Breast epithelium (tissue), 4 donors: ENCODE results near the gene THSD4. TPM values are rescaled to one million over a fixed set of nuclear protein-coding genes. Genes with fewer than 3 reads are reported as not detected.

ENCODE experiments used
- DNase-seq, 2 donors: peaks; one replicate each; pipeline ENCODE4 v3.0.0-alpha.2; 2019; ENCODE audit warnings: low spot score in 2 of 2
- H3K27ac ChIP-seq, 2 donors: fragments of 200-600 bp; sonication (generic) in 1 of 2; one replicate each; pipeline ENCODE4 v1.5.1; 2016 to 2019; ENCODE audit warnings: mild to moderate bottlenecking in 1 of 2
- H3K27me3 ChIP-seq, 2 donors: fragments of 200-600 bp; sonication (generic) in 1 of 2; one replicate each; pipeline versions ENCODE4 v1.5.1 to v1.6.0; 2017 to 2019; ENCODE audit warnings: control low read depth in 1 of 2, mild to moderate bottlenecking in 1 of 2
- H3K36me3 ChIP-seq: fragments of 200-600 bp; one replicate; pipeline ENCODE4 v1.5.1; 2019
- H3K4me1 ChIP-seq, 2 donors: fragments of 200-600 bp; sonication (generic); one replicate each; pipeline ENCODE4 v1.5.1; 2016 to 2019; ENCODE audit warnings: control low read depth in 1 of 2
- H3K4me3 ChIP-seq, 3 donors: fragments of 200-600 bp; sonication (generic); 1 replicate in 2 of 3; 2 replicates in 1 of 3; pipeline ENCODE4 v1.5.1; 2016 to 2019; ENCODE audit warnings: mild to moderate bottlenecking in 3 of 3, moderate library complexity in 2 of 3
- H3K9me3 ChIP-seq, 2 donors: fragments of 200-600 bp; sonication (generic) in 1 of 2; one replicate each; pipeline ENCODE4 v1.5.1; 2016 to 2019; ENCODE audit warnings: control low read depth in 1 of 2
- POLR2A ChIP-seq: fragments of 450-650 bp; IDR thresholded peaks from one replicate; pipeline ENCODE4 v1.6.1; 2016; ENCODE audit warnings: antibody characterized with exemption, mild to moderate bottlenecking, moderate library complexity
- POLR2AphosphoS5 ChIP-seq, 3 donors: sonication (generic); formaldehyde crosslinking; IDR thresholded peaks; one replicate each; pipeline ENCODE4 v1.6.1; 2017; ENCODE audit warnings: antibody characterized with exemption in 3 of 3
- intact Hi-C: fragments of 100-400 bp; cut with DNase I; formaldehyde crosslinking; loops from one replicate; pipeline ENCODE4 v1.15.1; 2023; ENCODE audit warnings: low total_unique reads
- total RNA-seq, 3 donors: library from RNA; depleted of rRNA; stranded (reverse); fragments of >200 nt; gene quantifications; one replicate each; pipeline ENCODE4 v1.1.0, GENCODE V29; 2016
- TF ChIP-seq, protein P1 (sequence below), 3 donors: fragments of 450-650 bp; IDR thresholded peaks; one replicate each; pipeline ENCODE4 v1.5.1; 2016 to 2017; ENCODE audit warnings: antibody characterized with exemption in 3 of 3, mild to moderate bottlenecking in 3 of 3, moderate library complexity in 3 of 3

The THSD4 gene
- total RNA-seq, 3 donors from 2014 or later: 0.64 to 58.7 (median 41.3) TPM

DNA sequence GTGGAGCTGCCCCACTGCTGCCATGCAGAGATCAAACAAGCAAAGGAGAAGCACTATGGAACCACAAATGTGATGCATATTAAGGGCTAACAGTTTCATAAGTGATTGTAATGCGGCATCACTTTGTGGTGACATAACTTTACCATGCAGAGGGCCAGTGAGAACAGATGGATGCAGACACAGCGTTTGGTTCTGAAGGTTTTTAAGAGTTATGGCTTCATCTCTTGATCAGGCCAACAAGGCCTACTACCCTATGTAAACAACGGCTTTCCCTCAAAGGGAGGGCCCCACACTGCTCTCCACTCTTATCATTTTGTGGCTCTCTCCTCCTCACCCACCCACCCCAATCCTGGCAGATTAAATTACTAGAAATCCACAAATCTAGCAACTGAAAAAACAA is 708.5 kb downstream of the THSD4 start:
- Histone ChIP-seq H3K27me3 (no peaks in the 10 kb centered on the region), H3K4me1 (no peaks in the 10 kb centered on the region), H3K27ac (no peak overlapping the region), H3K9me3 (peaks cover 8 to 12% of the 10 kb centered on the region in 2 donors), H3K36me3 (no peaks in the 10 kb centered on the region), H3K4me3 (no peak overlapping the region)
- TF ChIP-seq, protein P1, sequence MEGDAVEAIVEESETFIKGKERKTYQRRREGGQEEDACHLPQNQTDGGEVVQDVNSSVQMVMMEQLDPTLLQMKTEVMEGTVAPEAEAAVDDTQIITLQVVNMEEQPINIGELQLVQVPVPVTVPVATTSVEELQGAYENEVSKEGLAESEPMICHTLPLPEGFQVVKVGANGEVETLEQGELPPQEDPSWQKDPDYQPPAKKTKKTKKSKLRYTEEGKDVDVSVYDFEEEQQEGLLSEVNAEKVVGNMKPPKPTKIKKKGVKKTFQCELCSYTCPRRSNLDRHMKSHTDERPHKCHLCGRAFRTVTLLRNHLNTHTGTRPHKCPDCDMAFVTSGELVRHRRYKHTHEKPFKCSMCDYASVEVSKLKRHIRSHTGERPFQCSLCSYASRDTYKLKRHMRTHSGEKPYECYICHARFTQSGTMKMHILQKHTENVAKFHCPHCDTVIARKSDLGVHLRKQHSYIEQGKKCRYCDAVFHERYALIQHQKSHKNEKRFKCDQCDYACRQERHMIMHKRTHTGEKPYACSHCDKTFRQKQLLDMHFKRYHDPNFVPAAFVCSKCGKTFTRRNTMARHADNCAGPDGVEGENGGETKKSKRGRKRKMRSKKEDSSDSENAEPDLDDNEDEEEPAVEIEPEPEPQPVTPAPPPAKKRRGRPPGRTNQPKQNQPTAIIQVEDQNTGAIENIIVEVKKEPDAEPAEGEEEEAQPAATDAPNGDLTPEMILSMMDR (IDR thresholded peaks at IDR 0.05): no peak
- TF ChIP-seq POLR2A (no peak), POLR2AphosphoS5 (IDR thresholded peaks at IDR 0.05) (no peak)
- intact Hi-C loops: no loop called here
- DNase-seq: no peak

GRCh38 chr15:71825021-71825730 is 709.9 kb downstream of the THSD4 start:
- intact Hi-C loops: no loop called here
- Histone ChIP-seq H3K9me3 (peaks cover 8 to 12% of the 10 kb centered on the region in 2 donors), H3K4me3 (no peak overlapping the region), H3K27me3 (no peaks in the 10 kb centered on the region), H3K27ac (no peak overlapping the region), H3K36me3 (no peaks in the 10 kb centered on the region), H3K4me1 (no peaks in the 10 kb centered on the region)
- no peak for DNase-seq
- TF ChIP-seq, protein P1 (IDR thresholded peaks at IDR 0.05): no peak
- TF ChIP-seq POLR2AphosphoS5 (IDR thresholded peaks at IDR 0.05): no peak
- TF ChIP-seq POLR2A: no peak

DNA sequence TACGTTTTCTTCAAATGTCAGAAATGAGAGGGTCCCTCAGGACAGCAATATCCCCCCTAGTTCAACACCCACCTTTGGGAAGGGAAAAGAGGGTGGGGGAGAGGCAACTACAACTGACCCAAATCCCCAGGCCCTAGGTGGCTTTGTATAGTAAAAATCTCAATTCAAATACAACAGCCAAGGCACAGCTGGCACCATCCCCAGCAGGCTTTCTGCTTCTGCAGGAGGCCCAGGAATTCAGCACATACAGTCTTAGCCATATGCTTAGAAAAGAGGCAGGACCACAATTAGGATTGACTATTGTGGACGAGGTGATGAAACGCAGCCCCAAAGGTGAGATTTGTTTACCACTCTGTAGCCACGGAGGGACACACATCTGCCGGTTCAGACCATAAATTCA is 710.9 kb downstream of the THSD4 start:
- Histone ChIP-seq H3K4me3 (no peak overlapping the region), H3K36me3 (no peaks in the 10 kb centered on the region), H3K4me1 (no peaks in the 10 kb centered on the region), H3K9me3 (peaks cover 8 to 12% of the 10 kb centered on the region in 2 donors), H3K27me3 (no peaks in the 10 kb centered on the region), H3K27ac (no peak overlapping the region)
- intact Hi-C loops: no loop called here
- DNase-seq: no peak
- TF ChIP-seq, protein P1 (IDR thresholded peaks at IDR 0.05): no peak
- TF ChIP-seq POLR2A (no peak), POLR2AphosphoS5 (IDR thresholded peaks at IDR 0.05) (no peak)

GRCh38 chr15:71830981-71831380 is 715.7 kb downstream of the THSD4 start:
- Histone ChIP-seq H3K4me1 (no peaks in the 10 kb centered on the region), H3K27ac (no peak overlapping the region), H3K27me3 (no peaks in the 10 kb centered on the region), H3K36me3 (no peaks in the 10 kb centered on the region), H3K4me3 (no peak overlapping the region), H3K9me3 (no peaks in the 10 kb centered on the region)
- DNase-seq: no peak
- TF ChIP-seq POLR2A (no peak), POLR2AphosphoS5 (IDR thresholded peaks at IDR 0.05) (no peak)
- TF ChIP-seq, protein P1 (IDR thresholded peaks at IDR 0.05): no peak
- intact Hi-C loops: no loop called here

Other genes with a start within 250 kb of the THSD4 start
- 1 to 10 TPM; 1.8 to 5.9 (median 5.1) TPM for gene THAP10, start 223.0 kb upstream of the THSD4 start, total RNA-seq
- gene LRRC49, start 222.6 kb upstream of the THSD4 start, total RNA-seq: 10 to 100 TPM in 1 of 3 donors, 1 to 10 TPM in 2; 6.7 to 13.3 (median 9.5) TPM